ENCODE data around the gene KLRC4. TPM values are rescaled to one million over a fixed set of nuclear protein-coding genes. Genes with fewer than 3 reads are reported as not detected.
"Not testable (repeated sequence)": the region's sequence is repeated elsewhere in the genome, so short reads cannot be mapped to it uniquely, and the experiment has no call there.

The KLRC4 gene
- polyA plus RNA-seq, 3 donors from 2014 or later: 14.3 to 28.5 (median 15.0) TPM

GRCh38 chr12:10393291-10393690 is 16.3 kb downstream of the KLRC4 start:
- no peak for DNase-seq
- H3K9me3 Mint-ChIP-seq: peaks cover 0 to 1% (median 0%) of the 10 kb centered on the region in 6 donors
- H3K27ac Mint-ChIP-seq: peak overlapping the region; percentile 89 to 99 (median 96)
- peaks cover 74 to 84% of the 10 kb centered on the region in 2 donors for H3K4me1 Mint-ChIP-seq
- H3K36me3 Mint-ChIP-seq: peaks cover 6 to 22% (median 17%) of the 10 kb centered on the region in 3 donors
- H3K4me3 Mint-ChIP-seq: peak overlapping the region; percentile 25 to 82 (median 46)
- peaks cover 6 to 20% (median 6%) of the 10 kb centered on the region in 3 donors for H3K27me3 Mint-ChIP-seq (ENCODE audit: low read depth in 3 of 3)

DNA sequence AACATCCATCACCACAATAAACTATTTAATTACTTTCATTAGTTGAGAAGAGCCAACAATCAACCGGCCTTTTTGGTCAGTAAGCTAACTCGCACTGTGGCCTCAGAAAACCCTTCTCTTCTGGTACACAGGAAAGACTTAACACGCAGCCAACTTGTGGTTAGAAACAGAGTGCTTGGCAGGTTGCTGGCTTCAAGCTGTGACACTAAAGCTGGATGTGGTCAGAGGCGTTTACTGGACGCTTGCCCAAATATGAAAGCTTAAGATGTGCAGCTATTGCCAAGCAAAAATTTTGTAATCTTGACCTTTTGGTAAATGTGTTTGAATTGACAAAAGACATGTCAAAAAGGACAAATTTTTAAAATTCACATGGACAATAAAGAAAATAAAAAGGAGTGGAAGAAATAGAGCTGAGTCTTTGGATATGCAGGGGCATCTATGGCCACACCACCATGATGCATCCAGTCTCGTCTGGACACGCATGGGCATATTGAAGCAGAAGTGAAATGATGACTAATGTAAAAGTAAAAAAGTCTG is 17.1 kb downstream of the KLRC4 start:
- Mint-ChIP-seq H3K36me3 (peaks cover 8 to 19% (median 19%) of the 10 kb centered on the region in 3 donors), H3K4me3 (peak overlapping the region; percentile 69 to 86 (median 82)), H3K4me1 (peaks cover 66 to 75% of the 10 kb centered on the region in 2 donors), H3K9me3 (peaks cover 0 to 1% (median 0%) of the 10 kb centered on the region in 6 donors), H3K27ac (peak overlapping the region; percentile 89 to 99 (median 96)), H3K27me3 (ENCODE audit: low read depth in 3 of 3) (peaks cover 6 to 13% (median 6%) of the 10 kb centered on the region in 3 donors)
- DNase-seq: peak; percentile 79 to 83 (median 81)

DNA sequence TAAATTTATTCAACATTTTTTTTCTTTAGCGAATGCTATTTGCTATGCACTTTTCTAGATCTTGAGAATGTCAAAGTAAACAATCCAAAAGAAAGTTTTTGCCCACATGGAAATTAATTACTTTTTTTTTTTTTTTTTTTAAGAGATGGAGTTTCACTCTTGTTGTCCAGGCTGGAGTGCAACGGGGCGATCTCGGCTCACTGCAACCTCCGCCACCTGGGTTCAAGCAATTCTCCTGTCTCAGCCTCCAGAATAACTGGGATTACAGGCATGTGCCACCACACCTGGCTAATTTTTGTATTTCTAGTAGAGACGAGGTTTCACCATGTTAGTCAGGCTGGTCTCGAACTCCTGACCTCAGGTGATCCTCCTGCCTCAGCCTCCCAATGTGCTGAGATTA is 18.6 kb downstream of the KLRC4 start:
- peaks cover 59 to 61% of the 10 kb centered on the region in 2 donors for H3K4me1 Mint-ChIP-seq
- peaks cover 19 to 32% (median 31%) of the 10 kb centered on the region in 3 donors for H3K36me3 Mint-ChIP-seq
- H3K27me3 Mint-ChIP-seq (ENCODE audit: low read depth in 3 of 3); DNase-seq; H3K9me3 Mint-ChIP-seq: not testable (repeated sequence)
- peak overlapping the region; percentile 40 to 58 (median 49) for H3K4me3 Mint-ChIP-seq
- H3K27ac Mint-ChIP-seq: peak overlapping the region; percentile 75 to 95 (median 85)

DNA sequence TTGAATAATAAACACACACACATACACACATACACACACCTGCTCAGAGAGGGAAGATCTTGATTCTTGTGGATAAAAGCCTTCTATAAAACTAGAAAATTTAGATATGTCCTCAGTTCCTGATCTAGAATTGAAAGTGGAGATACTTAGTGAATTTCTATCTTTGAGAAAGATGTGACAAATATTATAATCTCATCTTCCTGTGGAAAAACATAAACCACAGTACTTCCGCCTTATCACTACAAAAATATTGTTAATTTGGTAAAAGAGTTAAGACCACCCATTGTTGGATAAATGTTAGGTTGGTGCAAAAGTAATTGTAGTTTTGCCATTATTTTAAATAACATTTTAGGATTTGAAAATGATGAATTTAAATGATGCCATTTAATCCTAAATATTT is 19.7 kb downstream of the KLRC4 start, which contains the start of gene KLRK1:
Gene KLRK1 (minus strand): TSS at position 138 of the 400 bp plus-strand sequence. CDS start 1,231 bp downstream, outside the sequence.
- peak within 1 kb of the TSS; percentile 88 to 97 (median 93) for H3K4me3 Mint-ChIP-seq
- peaks cover 28 to 43% (median 40%) of the 10 kb centered on the region in 3 donors for H3K36me3 Mint-ChIP-seq
- peaks cover 4 to 8% (median 4%) of the 10 kb centered on the region in 3 donors for H3K27me3 Mint-ChIP-seq (ENCODE audit: low read depth in 3 of 3)
- H3K9me3 Mint-ChIP-seq: peaks cover 0 to 1% (median 0%) of the 10 kb centered on the region in 6 donors
- peaks cover 50 to 58% of the 10 kb centered on the region in 2 donors for H3K4me1 Mint-ChIP-seq
- DNase-seq: no peak
- peak within 1 kb of the TSS; percentile 90 to 96 (median 93) for H3K27ac Mint-ChIP-seq

DNA sequence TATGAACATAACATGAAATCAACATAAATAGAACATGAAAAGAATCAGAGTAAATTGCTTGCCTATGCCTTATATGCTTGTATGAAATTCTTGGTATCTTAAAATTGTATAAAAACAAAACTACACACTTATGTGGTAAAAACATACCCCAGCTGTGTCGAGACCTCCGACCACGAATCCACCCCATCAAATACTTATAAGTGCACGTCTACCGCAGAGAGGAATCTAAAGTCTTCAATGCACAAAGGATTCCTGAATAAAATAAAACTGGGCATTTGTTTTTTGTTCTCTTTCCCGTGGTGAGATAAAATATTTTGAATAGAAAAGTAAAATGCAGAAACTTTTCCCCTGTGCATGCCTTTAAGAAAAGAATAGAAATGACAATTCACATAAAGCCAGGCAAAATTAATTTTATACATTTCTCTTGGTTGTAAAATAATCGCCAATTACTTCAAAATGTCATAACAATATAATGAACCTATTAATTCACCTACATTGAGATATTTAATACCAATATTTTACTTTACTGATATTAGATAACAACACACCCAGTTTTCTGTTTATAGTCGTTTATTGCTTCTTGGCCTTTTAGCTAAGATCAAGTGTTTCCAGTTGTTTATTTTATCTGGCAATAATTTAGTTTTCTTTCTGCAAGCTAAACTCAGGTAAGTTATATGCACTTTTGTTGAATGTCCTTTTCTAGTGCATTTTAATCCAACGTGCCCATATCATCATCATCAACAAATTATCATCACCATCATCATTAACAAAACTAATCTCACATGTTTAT is 20.7 kb downstream of the KLRC4 start:
- H3K9me3 Mint-ChIP-seq: peaks cover 0 to 1% (median 0%) of the 10 kb centered on the region in 6 donors
- H3K27me3 Mint-ChIP-seq (ENCODE audit: low read depth in 3 of 3): peaks cover 2 to 8% (median 4%) of the 10 kb centered on the region in 3 donors
- H3K36me3 Mint-ChIP-seq: peaks cover 39 to 54% (median 49%) of the 10 kb centered on the region in 3 donors
- peak overlapping the region; percentile 90 to 96 (median 93) for H3K27ac Mint-ChIP-seq
- H3K4me1 Mint-ChIP-seq: peaks cover 39 to 59% of the 10 kb centered on the region in 2 donors
- peak overlapping the region; percentile 88 to 97 (median 93) for H3K4me3 Mint-ChIP-seq
- no peak for DNase-seq

DNA sequence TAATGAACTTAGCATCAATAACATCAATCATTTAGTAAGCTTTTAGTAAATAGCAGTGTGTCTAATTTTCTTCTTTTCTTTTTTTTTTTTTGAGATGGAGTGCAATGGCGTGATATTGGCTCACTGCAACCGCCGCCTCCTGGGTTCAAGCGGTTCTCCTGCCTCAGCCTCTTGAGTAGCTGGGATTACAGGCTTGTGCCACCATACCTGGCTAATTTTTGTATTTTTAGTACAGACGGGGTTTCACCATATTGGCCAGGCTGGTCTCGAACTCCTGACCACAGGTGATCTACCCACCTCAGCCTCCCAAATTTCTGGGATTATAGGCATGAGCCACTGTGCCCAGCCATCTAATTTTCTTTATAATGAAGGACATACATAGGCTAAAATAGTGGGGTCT is 22.1 kb downstream of the KLRC4 start:
- H3K9me3 Mint-ChIP-seq; DNase-seq; H3K27me3 Mint-ChIP-seq (ENCODE audit: low read depth in 3 of 3): not testable (repeated sequence)
- H3K4me3 Mint-ChIP-seq: peak overlapping the region; percentile 88 to 97 (median 93)
- peaks cover 51 to 66% (median 61%) of the 10 kb centered on the region in 3 donors for H3K36me3 Mint-ChIP-seq
- peak overlapping the region; percentile 87 to 96 (median 92) for H3K27ac Mint-ChIP-seq
- H3K4me1 Mint-ChIP-seq: peaks cover 26 to 58% of the 10 kb centered on the region in 2 donors

GRCh38 chr12:10386857-10387256 is 22.7 kb downstream of the KLRC4 start:
- peaks cover 51 to 72% (median 63%) of the 10 kb centered on the region in 3 donors for H3K36me3 Mint-ChIP-seq
- no peak for DNase-seq

DNA sequence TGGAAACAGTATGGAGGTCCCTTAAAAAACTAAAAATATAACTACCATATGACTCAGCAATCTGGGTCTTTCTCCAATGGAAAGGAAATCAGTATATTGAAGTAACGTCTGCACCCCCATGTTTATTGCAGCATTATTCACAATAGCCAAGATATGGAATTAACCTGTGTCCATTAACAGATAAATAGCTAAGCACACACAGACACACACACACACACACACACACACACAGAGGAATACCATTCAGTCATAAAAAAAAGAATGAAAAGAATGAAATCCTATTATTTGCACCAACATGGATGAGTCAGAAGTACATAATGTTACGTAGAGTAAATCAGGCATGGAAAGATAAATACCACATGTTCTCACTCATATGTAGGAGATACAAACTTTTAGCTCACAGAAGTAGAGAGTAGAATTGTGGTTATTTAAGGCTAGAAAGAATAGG is 24.4 kb downstream of the KLRC4 start:
- peaks cover 0 to 1% (median 0%) of the 10 kb centered on the region in 6 donors for H3K9me3 Mint-ChIP-seq
- peak overlapping the region; percentile 88 to 97 (median 93) for H3K4me3 Mint-ChIP-seq
- H3K27ac Mint-ChIP-seq: peak overlapping the region; percentile 89 to 99 (median 94)
- DNase-seq: no peak
- H3K36me3 Mint-ChIP-seq: peaks cover 62 to 87% (median 78%) of the 10 kb centered on the region in 3 donors
- peaks cover 2 to 9% (median 4%) of the 10 kb centered on the region in 3 donors for H3K27me3 Mint-ChIP-seq (ENCODE audit: low read depth in 3 of 3)
- peaks cover 6 to 65% of the 10 kb centered on the region in 2 donors for H3K4me1 Mint-ChIP-seq

More at GRCh38 chr12:10386857-10387256, 22.7 kb downstream of the KLRC4 start:
- Mint-ChIP-seq H3K9me3 (peaks cover 0 to 1% (median 0%) of the 10 kb centered on the region in 6 donors), H3K27ac (peak overlapping the region; percentile 90 to 96 (median 93)), H3K4me3 (peak overlapping the region; percentile 88 to 97 (median 93)), H3K27me3 (ENCODE audit: low read depth in 3 of 3) (peaks cover 2 to 4% (median 4%) of the 10 kb centered on the region in 3 donors), H3K4me1 (peaks cover 19 to 58% of the 10 kb centered on the region in 2 donors)

- peaks cover 1 to 10% (median 6%) of the 10 kb centered on the region in 3 donors for H3K27me3 Mint-ChIP-seq (ENCODE audit: low read depth in 3 of 3)
- peaks cover 0 to 1% (median 0%) of the 10 kb centered on the region in 6 donors for H3K9me3 Mint-ChIP-seq
- H3K36me3 Mint-ChIP-seq: peaks cover 68 to 86% (median 75%) of the 10 kb centered on the region in 3 donors
- H3K4me3 Mint-ChIP-seq: peak overlapping the region; percentile 88 to 97 (median 93)
- no peak for DNase-seq
- H3K4me1 Mint-ChIP-seq: peaks cover 0 to 69% of the 10 kb centered on the region in 2 donors
- peak overlapping the region; percentile 89 to 99 (median 94) for H3K27ac Mint-ChIP-seq
These were observed 25.4 kb downstream of the KLRC4 start for GRCh38 chr12:10384191-10384590.

GRCh38 chr12:10381928-10382628 is 27.5 kb downstream of the KLRC4 start:
- Mint-ChIP-seq H3K4me1 (peaks cover 0 to 85% of the 10 kb centered on the region in 2 donors), H3K27ac (peak overlapping the region; percentile 89 to 99 (median 94)), H3K4me3 (peak overlapping the region; percentile 88 to 97 (median 93)), H3K36me3 (peaks cover 73 to 88% (median 76%) of the 10 kb centered on the region in 3 donors), H3K9me3 (peaks cover 0 to 1% (median 0%) of the 10 kb centered on the region in 6 donors), H3K27me3 (ENCODE audit: low read depth in 3 of 3) (peaks cover 0 to 8% (median 2%) of the 10 kb centered on the region in 3 donors)
- no peak for DNase-seq

DNA sequence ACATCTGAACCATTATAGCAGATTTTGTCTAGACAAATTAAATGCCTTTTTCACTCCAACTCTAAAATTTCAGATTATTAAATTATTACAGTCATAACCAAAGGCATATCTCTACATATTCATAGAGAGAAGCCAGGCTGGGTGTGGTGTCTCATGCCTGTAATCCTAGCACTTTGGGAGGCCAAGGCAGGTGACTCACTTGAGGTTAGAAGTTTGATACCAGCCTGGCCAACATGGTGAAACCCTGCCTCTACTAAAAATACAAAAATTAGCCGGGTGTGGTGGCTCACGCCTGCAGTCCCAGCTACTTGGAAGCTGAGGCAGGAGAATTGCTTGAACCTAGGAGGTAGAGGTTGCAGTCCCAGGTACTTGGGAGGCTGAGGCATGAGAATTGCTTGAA is 30.8 kb downstream of the KLRC4 start:
- H3K9me3 Mint-ChIP-seq, DNase-seq: not testable (repeated sequence)
- peak overlapping the region; percentile 18 to 71 (median 46) for H3K4me3 Mint-ChIP-seq
- H3K27me3 Mint-ChIP-seq (ENCODE audit: low read depth in 3 of 3): peaks cover 0 to 17% (median 4%) of the 10 kb centered on the region in 3 donors
- peak overlapping the region in 5 of 6 donors; percentile 82 to 87 (median 85) for H3K27ac Mint-ChIP-seq
- H3K4me1 Mint-ChIP-seq: peaks cover 0 to 86% of the 10 kb centered on the region in 2 donors
- peaks cover 57 to 80% (median 57%) of the 10 kb centered on the region in 3 donors for H3K36me3 Mint-ChIP-seq

GRCh38 chr12:10374624-10375018 is 34.9 kb downstream of the KLRC4 start:
- Mint-ChIP-seq H3K9me3 (no peaks in the 10 kb centered on the region), H3K36me3 (peaks cover 61 to 81% (median 63%) of the 10 kb centered on the region in 3 donors), H3K27ac (peak overlapping the region; percentile 79 to 95 (median 90)), H3K27me3 (ENCODE audit: low read depth in 3 of 3) (peaks cover 1 to 13% (median 4%) of the 10 kb centered on the region in 3 donors), H3K4me1 (peaks cover 0 to 83% of the 10 kb centered on the region in 2 donors), H3K4me3 (peak overlapping the region; percentile 73 to 87 (median 74))
- no peak for DNase-seq

DNA sequence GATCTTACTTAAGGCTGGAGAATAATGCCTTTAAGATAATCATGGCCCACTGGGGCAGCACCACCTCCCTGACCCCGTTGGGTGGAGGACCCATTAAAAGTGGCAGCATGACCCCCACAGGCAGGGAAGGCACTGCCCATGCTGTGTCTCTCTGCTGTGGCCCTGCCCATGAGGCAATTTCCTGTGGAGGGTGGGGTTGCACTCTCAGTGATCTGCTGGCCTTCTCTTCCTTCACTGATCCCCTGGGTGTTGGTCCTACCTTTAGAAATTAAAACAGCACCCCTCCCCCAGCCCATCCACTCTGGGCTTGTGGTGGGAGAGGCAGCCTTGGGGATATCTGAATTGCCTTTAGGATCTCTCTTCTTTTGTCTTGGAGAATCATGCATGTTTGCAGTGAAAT is 37.0 kb downstream of the KLRC4 start:
- Mint-ChIP-seq H3K4me3 (peak overlapping the region; percentile 56 to 73 (median 64)), H3K27ac (peak overlapping the region; percentile 79 to 89 (median 87)), H3K4me1 (peaks cover 0 to 79% of the 10 kb centered on the region in 2 donors), H3K9me3 (no peaks in the 10 kb centered on the region), H3K36me3 (peaks cover 63 to 84% (median 67%) of the 10 kb centered on the region in 3 donors), H3K27me3 (ENCODE audit: low read depth in 3 of 3) (peaks cover 1 to 19% (median 8%) of the 10 kb centered on the region in 3 donors)
- DNase-seq: no peak

All from immature natural killer cell (primary cell).